ENCODE data around the gene TRAF2. TPM values are rescaled to one million over a fixed set of nuclear protein-coding genes. Genes with fewer than 3 reads are reported as not detected.

The TRAF2 gene
- total RNA-seq, 4 donors from 2014 or later, result 5.0 to 10.8 (median 10.6) TPM

GRCh38 chr9:136889858-136890257, 3.5 kb downstream of the TRAF2 start:
- WGBS, 2 donors, result 92 to 93% methylated on average over 42 of the region's 42 CpGs

GRCh38 chr9:136890661-136891060, 4.3 kb downstream of the TRAF2 start:
- no peak overlapping the region for H3K4me3 ChIP-seq
- TF ChIP-seq EP300 (IDR thresholded peaks at IDR 0.05) (no peak), CTCF (IDR thresholded peaks at IDR 0.05) (no peak), POLR2A (IDR thresholded peaks at IDR 0.05) (no peak)
- no peaks in the 10 kb centered on the region for H3K27me3 ChIP-seq
- no peaks in the 10 kb centered on the region for H3K9me3 ChIP-seq
- DNase-seq (ENCODE audit: low spot score in 2 of 2), result no peak
- WGBS, 2 donors, result 81 to 85% methylated on average over 13 of the region's 13 CpGs
- peaks cover 0 to 20% (median 14%) of the 10 kb centered on the region in 4 donors for H3K4me1 ChIP-seq
- H3K36me3 ChIP-seq, result peaks cover 0 to 30% (median 0%) of the 10 kb centered on the region in 3 donors
- no peak overlapping the region for H3K27ac ChIP-seq

More at GRCh38 chr9:136889858-136890257, 3.5 kb downstream of the TRAF2 start:
- no peak for TF ChIP-seq EP300 (IDR thresholded peaks at IDR 0.05)
- TF ChIP-seq POLR2A (IDR thresholded peaks at IDR 0.05), result no peak
- no peak for TF ChIP-seq CTCF (IDR thresholded peaks at IDR 0.05)
- no peak overlapping the region for H3K27ac ChIP-seq
- H3K4me3 ChIP-seq, result no peak overlapping the region
- H3K27me3 ChIP-seq, result no peaks in the 10 kb centered on the region
- H3K9me3 ChIP-seq, result no peaks in the 10 kb centered on the region
- H3K36me3 ChIP-seq, result peaks cover 0 to 25% (median 0%) of the 10 kb centered on the region in 3 donors
- DNase-seq (ENCODE audit: low spot score in 2 of 2), result no peak
- H3K4me1 ChIP-seq, result peaks cover 0 to 25% (median 17%) of the 10 kb centered on the region in 4 donors

DNA sequence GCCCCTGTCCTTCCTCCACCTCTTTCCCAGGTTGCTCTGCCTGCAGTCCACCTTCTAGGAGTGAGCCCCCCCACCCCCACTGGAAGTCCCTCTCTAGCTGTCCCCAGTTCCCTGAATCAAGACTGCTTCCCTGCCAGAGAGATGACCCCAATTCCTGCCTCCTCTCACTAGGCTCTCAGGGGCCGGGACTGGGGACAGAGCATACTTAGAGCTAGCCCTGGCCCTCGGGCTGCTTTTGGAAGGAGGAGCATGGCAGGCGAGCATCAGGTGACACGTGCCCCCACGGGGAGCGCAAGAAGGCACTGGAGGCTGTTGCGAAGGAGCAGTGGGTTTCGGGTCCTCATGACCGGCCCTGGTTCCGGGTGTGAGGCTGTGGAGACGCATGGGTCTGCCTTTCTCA, 9.7 kb downstream of the TRAF2 start:
- WGBS, 2 donors, result 81 to 83% methylated on average over 11 of the region's 11 CpGs
- peaks cover 0 to 43% (median 0%) of the 10 kb centered on the region in 3 donors for H3K36me3 ChIP-seq

GRCh38 chr9:136898483-136899100, 12.3 kb downstream of the TRAF2 start:
- peaks cover 0 to 41% (median 0%) of the 10 kb centered on the region in 3 donors for H3K36me3 ChIP-seq
- no peak overlapping the region for H3K4me3 ChIP-seq
- no peak for DNase-seq (ENCODE audit: low spot score in 2 of 2)
- no peaks in the 10 kb centered on the region for H3K9me3 ChIP-seq
- 94% methylated on average over 18 to 21 of the region's 21 CpGs for WGBS, 2 donors
- TF ChIP-seq POLR2A (IDR thresholded peaks at IDR 0.05) (no peak), CTCF (IDR thresholded peaks at IDR 0.05) (no peak), EP300 (IDR thresholded peaks at IDR 0.05) (no peak)
- peaks cover 0 to 28% (median 24%) of the 10 kb centered on the region in 4 donors for H3K4me1 ChIP-seq
- no peak overlapping the region for H3K27ac ChIP-seq
- H3K27me3 ChIP-seq, result no peaks in the 10 kb centered on the region

More for the DNA sequence above, 9.7 kb downstream of the TRAF2 start:
- no peak overlapping the region for H3K27ac ChIP-seq
- no peak for DNase-seq (ENCODE audit: low spot score in 2 of 2)
- no peaks in the 10 kb centered on the region for H3K9me3 ChIP-seq
- no peak for TF ChIP-seq POLR2A (IDR thresholded peaks at IDR 0.05)
- TF ChIP-seq CTCF (IDR thresholded peaks at IDR 0.05), result no peak
- TF ChIP-seq EP300 (IDR thresholded peaks at IDR 0.05), result no peak
- H3K4me3 ChIP-seq, result no peak overlapping the region
- H3K27me3 ChIP-seq, result no peaks in the 10 kb centered on the region
- peaks cover 0 to 5% (median 1%) of the 10 kb centered on the region in 4 donors for H3K4me1 ChIP-seq

GRCh38 chr9:136899196-136899595, 12.9 kb downstream of the TRAF2 start:
- WGBS, 2 donors, result 62 to 75% methylated on average over 9 of the region's 9 CpGs
- peaks cover 0 to 32% (median 27%) of the 10 kb centered on the region in 4 donors for H3K4me1 ChIP-seq
- H3K27me3 ChIP-seq, result no peaks in the 10 kb centered on the region
- no peak overlapping the region for H3K27ac ChIP-seq
- TF ChIP-seq EP300 (IDR thresholded peaks at IDR 0.05), result no peak
- no peak for TF ChIP-seq POLR2A (IDR thresholded peaks at IDR 0.05)
- TF ChIP-seq CTCF (IDR thresholded peaks at IDR 0.05), result no peak
- no peaks in the 10 kb centered on the region for H3K9me3 ChIP-seq
- H3K36me3 ChIP-seq, result peaks cover 0 to 40% (median 0%) of the 10 kb centered on the region in 3 donors
- DNase-seq (ENCODE audit: low spot score in 2 of 2), result no peak
- H3K4me3 ChIP-seq, result no peak overlapping the region

Data from tibial nerve (tissue), 4 donors.